ENCODE data around the gene ZSCAN26.

ZSCAN26 gene

GRCh38 chr6:28326371-28326948 lies 59.5 kb downstream of the ZSCAN26 start:
- no peak for DNase-seq

Data from activated CD8-positive, alpha-beta memory T cell treated with anti-CD3 and anti-CD28 coated beads, Interleukin-2, amount 50 U/mL, for 4 hours (primary cell).